ENCODE results near the gene RPL37A.
A peak's percentile ranks its signal among the peaks of the same experiment; 100 is the strongest.

RPL37A gene

GRCh38 chr2:216492597-216493333 lies 5.9 kb upstream of the RPL37A start:
- TF ChIP-seq CTCF (IDR thresholded peaks at IDR 0.05; ENCODE audit: low read depth, low read length) (no peak), EZH2phosphoT487 (IDR thresholded peaks at IDR 0.05; ENCODE audit: low read depth) (no peak)
- no peak overlapping the region for H3K4me2 ChIP-seq (ENCODE audit: low read length)
- peaks cover 5% of the 10 kb centered on the region for H3K79me2 ChIP-seq (ENCODE audit: low read length)
- no peaks in the 10 kb centered on the region for H3K27me3 ChIP-seq (ENCODE audit: low read depth, low read length)
- H4K20me1 ChIP-seq (ENCODE audit: insufficient read depth, low read length): no peaks in the 10 kb centered on the region
- no peak overlapping the region for H3K27ac ChIP-seq (ENCODE audit: low read length)
- H3K9me3 ChIP-seq (ENCODE audit: insufficient read depth, low read length): no peaks in the 10 kb centered on the region
- H3K4me1 ChIP-seq (ENCODE audit: low read length): peaks cover 28% of the 10 kb centered on the region
- no peak overlapping the region for H3K9ac ChIP-seq (ENCODE audit: low read length)
- H3K4me3 ChIP-seq (ENCODE audit: low read length): no peak overlapping the region
- H3K36me3 ChIP-seq (replicated peaks; ENCODE audit: low read depth, low read length): no peaks in the 10 kb centered on the region
- 0 out of 2 replicates have a peak overlapping the region, but pooled peaks have one; percentile 69 for H2AFZ ChIP-seq (ENCODE audit: low read depth, low read length)

- Histone ChIP-seq H3K79me2 (ENCODE audit: low read length) (peaks cover 11% of the 10 kb centered on the region), H3K4me1 (ENCODE audit: low read length) (peaks cover 29% of the 10 kb centered on the region), H3K27me3 (ENCODE audit: low read depth, low read length) (no peaks in the 10 kb centered on the region), H3K36me3 (replicated peaks; ENCODE audit: low read depth, low read length) (no peaks in the 10 kb centered on the region), H3K9ac (ENCODE audit: low read length) (no peak overlapping the region), H3K9me3 (ENCODE audit: insufficient read depth, low read length) (no peaks in the 10 kb centered on the region), H3K27ac (ENCODE audit: low read length) (no peak overlapping the region), H4K20me1 (ENCODE audit: insufficient read depth, low read length) (no peaks in the 10 kb centered on the region), H3K4me3 (ENCODE audit: low read length) (no peak overlapping the region), H2AFZ (ENCODE audit: low read depth, low read length) (no peak overlapping the region), H3K4me2 (ENCODE audit: low read length) (no peak overlapping the region)
- no peak for TF ChIP-seq EZH2phosphoT487 (IDR thresholded peaks at IDR 0.05; ENCODE audit: low read depth)
- TF ChIP-seq CTCF (IDR thresholded peaks at IDR 0.05; ENCODE audit: low read depth, low read length): no peak
These were observed 5.3 kb upstream of the RPL37A start for GRCh38 chr2:216493334-216493685.

- Histone ChIP-seq H3K9me3 (ENCODE audit: insufficient read depth, low read length) (no peaks in the 10 kb centered on the region), H3K4me3 (ENCODE audit: low read length) (no peak overlapping the region), H3K79me2 (ENCODE audit: low read length) (peaks cover 33% of the 10 kb centered on the region), H3K36me3 (replicated peaks; ENCODE audit: low read depth, low read length) (peaks cover 18% of the 10 kb centered on the region), H3K27ac (ENCODE audit: low read length) (no peak overlapping the region), H4K20me1 (ENCODE audit: insufficient read depth, low read length) (peaks cover 13% of the 10 kb centered on the region), H3K9ac (ENCODE audit: low read length) (no peak overlapping the region), H3K4me2 (ENCODE audit: low read length) (peak overlapping the region; percentile 36), H3K27me3 (ENCODE audit: low read depth, low read length) (no peaks in the 10 kb centered on the region), H3K4me1 (ENCODE audit: low read length) (peaks cover 41% of the 10 kb centered on the region), H2AFZ (ENCODE audit: low read depth, low read length) (no peak overlapping the region)
- no peak for TF ChIP-seq EZH2phosphoT487 (IDR thresholded peaks at IDR 0.05; ENCODE audit: low read depth)
- TF ChIP-seq CTCF (IDR thresholded peaks at IDR 0.05; ENCODE audit: low read depth, low read length): no peak
These were observed 3.0 kb upstream of the RPL37A start for GRCh38 chr2:216495656-216496055.

GRCh38 chr2:216497382-216498069 lies 1.1 kb upstream of the RPL37A start:
- H3K4me1 ChIP-seq (ENCODE audit: low read length): peaks cover 35% of the 10 kb centered on the region
- TF ChIP-seq EZH2phosphoT487 (IDR thresholded peaks at IDR 0.05; ENCODE audit: low read depth): no peak
- TF ChIP-seq CTCF (IDR thresholded peaks at IDR 0.05; ENCODE audit: low read depth, low read length): no peak
- H3K27ac ChIP-seq (ENCODE audit: low read length): peak overlapping the region; percentile 31

More at GRCh38 chr2:216497382-216498069, 1.1 kb upstream of the RPL37A start:
- Histone ChIP-seq H3K9me3 (ENCODE audit: insufficient read depth, low read length) (no peaks in the 10 kb centered on the region), H2AFZ (ENCODE audit: low read depth, low read length) (peak overlapping the region; percentile 39; the same call in 1 of the 2 replicates), H3K4me3 (ENCODE audit: low read length) (peak overlapping the region; percentile 94), H3K9ac (ENCODE audit: low read length) (peak overlapping the region; percentile 81), H3K27me3 (ENCODE audit: low read depth, low read length) (no peaks in the 10 kb centered on the region), H4K20me1 (ENCODE audit: insufficient read depth, low read length) (peaks cover 31% of the 10 kb centered on the region), H3K79me2 (ENCODE audit: low read length) (peaks cover 47% of the 10 kb centered on the region), H3K36me3 (replicated peaks; ENCODE audit: low read depth, low read length) (peaks cover 36% of the 10 kb centered on the region), H3K4me2 (ENCODE audit: low read length) (peak overlapping the region; percentile 95)
